ENCODE measurements around the gene BIN1.

BIN1 gene

DNA sequence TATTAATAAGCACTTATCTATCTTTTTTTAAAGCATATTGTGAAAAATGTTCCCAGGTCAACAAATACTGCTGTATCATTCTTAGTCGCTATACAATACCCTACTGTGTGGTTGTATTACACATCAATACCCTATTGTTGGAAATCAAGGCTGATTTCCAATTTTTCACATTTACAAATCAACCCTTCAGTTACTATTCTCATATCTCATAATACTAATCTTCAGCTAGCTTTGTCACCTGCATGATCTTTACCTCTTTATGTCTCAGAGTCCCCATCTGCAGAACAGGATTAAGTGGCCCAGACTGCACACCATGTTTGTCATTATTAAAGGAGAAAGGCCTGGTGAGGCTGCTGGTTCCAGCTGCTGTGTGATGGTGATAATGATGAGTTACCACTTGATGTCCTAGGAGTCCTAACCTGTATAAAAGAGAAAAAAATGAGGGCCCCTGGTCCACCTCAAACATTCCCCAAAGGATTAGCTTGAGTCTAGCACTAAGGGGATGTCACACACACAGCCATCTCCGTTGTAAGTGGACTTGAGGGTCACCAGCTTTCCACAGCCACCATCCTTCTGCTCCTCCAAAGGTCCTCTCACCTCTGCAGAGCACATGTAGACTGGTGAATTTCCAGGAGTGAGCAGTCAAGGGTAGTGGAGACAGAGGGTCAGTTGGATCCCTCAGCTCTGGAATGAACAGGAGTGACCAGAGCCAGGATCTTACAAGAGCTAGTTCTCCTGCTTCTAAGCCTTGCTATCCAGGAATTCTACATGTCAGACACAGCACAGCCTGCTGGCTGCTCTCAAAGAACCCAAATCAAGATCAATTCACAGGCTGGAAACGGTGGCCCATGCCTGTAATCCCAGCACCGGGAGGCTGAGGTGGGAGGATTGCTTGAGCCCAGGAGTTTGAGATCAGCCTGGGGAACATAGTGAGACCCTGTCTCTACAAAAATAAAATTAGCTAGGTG lies 36.0 kb upstream of the BIN1 start:
- DNase-seq (ENCODE audit: extremely low spot score) = no peak
- no peak for TF ChIP-seq CTCF (IDR thresholded peaks at IDR 0.05; ENCODE audit: control extremely low read depth, extremely low read depth, low read depth, missing control alignments)
- POLR2A ChIA-PET = no interaction called here
- CTCF ChIA-PET = interaction anchor here (0.7 to 0.8 kb wide), 2 partner anchors 10 to 74 kb away, joined by 3 read pairs; no protein-coding TSS in a partner anchor

- DNase-seq (ENCODE audit: extremely low spot score) = no peak
- no peak for TF ChIP-seq CTCF (IDR thresholded peaks at IDR 0.05; ENCODE audit: control extremely low read depth, extremely low read depth, low read depth, missing control alignments)
- ChIA-PET POLR2A (no interaction called here), CTCF (interaction anchor here (1.0 to 1.3 kb wide), 3 partner anchors 8 to 73 kb away, joined by 3 read pairs; no protein-coding TSS in a partner anchor)
Observed at GRCh38 chr2:127140538-127140937, 33.6 kb upstream of the BIN1 start.

DNA sequence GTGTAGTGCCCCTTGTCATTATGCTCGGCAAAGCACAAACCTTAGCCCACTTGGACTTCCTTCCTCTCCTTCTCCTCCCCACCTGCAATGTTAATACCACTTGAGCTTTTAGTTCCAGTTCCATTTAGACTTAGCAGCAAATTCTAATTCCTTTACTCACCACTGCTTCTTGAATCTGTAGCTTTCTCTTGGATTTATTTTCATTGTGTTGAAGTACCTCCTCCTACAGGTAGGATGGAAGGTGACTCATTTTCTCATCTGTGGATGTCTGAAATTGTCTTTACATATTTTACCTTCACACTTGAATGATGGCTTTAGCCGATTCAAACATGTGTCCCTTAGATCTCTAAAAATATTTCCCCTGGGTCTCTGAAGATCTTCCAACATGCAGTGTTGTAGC lies 32.8 kb upstream of the BIN1 start:
- POLR2A ChIA-PET = no interaction called here
- no peak for TF ChIP-seq CTCF (IDR thresholded peaks at IDR 0.05; ENCODE audit: control extremely low read depth, extremely low read depth, low read depth, missing control alignments)
- no peak for DNase-seq (ENCODE audit: extremely low spot score)
- CTCF ChIA-PET = interaction anchor here (1.0 to 1.4 kb wide), 4 partner anchors 9 to 14 kb away, joined by 3 to 4 read pairs (median 3); no protein-coding TSS in a partner anchor

GRCh38 chr2:127138281-127138680 lies 31.3 kb upstream of the BIN1 start:
- no peak for DNase-seq (ENCODE audit: extremely low spot score)
- no peak for TF ChIP-seq CTCF (IDR thresholded peaks at IDR 0.05; ENCODE audit: control extremely low read depth, extremely low read depth, low read depth, missing control alignments)
- CTCF ChIA-PET = no interaction called here
- POLR2A ChIA-PET = no interaction called here

- CTCF ChIA-PET = interaction anchor here (1.0 kb wide), 1 partner anchor 16 kb away, joined by 3 read pairs; no protein-coding TSS in a partner anchor
- no peak for DNase-seq (ENCODE audit: extremely low spot score)
- TF ChIP-seq CTCF (IDR thresholded peaks at IDR 0.05; ENCODE audit: control extremely low read depth, extremely low read depth, low read depth, missing control alignments) = no peak
- POLR2A ChIA-PET = no interaction called here
Observed at GRCh38 chr2:127137741-127138140, 30.8 kb upstream of the BIN1 start.

- CTCF ChIA-PET = interaction anchor here (1.0 to 1.5 kb wide), 2 partner anchors 10 to 17 kb away, joined by 3 read pairs; no protein-coding TSS in a partner anchor
- POLR2A ChIA-PET = no interaction called here
- no peak for DNase-seq (ENCODE audit: extremely low spot score)
- no peak for TF ChIP-seq CTCF (IDR thresholded peaks at IDR 0.05; ENCODE audit: control extremely low read depth, extremely low read depth, low read depth, missing control alignments)
Observed at GRCh38 chr2:127137225-127137624, 30.3 kb upstream of the BIN1 start.
